Chondrocyte (in vitro differentiated cells): ENCODE results near the gene KYNU. TPM values are rescaled to one million over a fixed set of nuclear protein-coding genes. Genes with fewer than 3 reads are reported as not detected.

Experiments used
- DNase-seq: peaks from one replicate; pipeline ENCODE4 v3.0.0; 2021; ENCODE audit warnings: mixed read lengths, low spot score
- H3K27ac Mint-ChIP-seq: one replicate; pipeline ENCODE4 v1.8.0; 2021; ENCODE audit warnings: mild to moderate bottlenecking, moderate library complexity, mixed read lengths; ENCODE audit not compliant: unreplicated experiment
- H3K27me3 Mint-ChIP-seq: 2 replicates; pipeline ENCODE4 v1.8.0; 2021; ENCODE audit warnings: low read depth, mixed read lengths
- H3K36me3 Mint-ChIP-seq: 2 replicates; pipeline ENCODE4 v1.8.0; 2021; ENCODE audit warnings: low read depth, mixed read lengths
- H3K4me1 Mint-ChIP-seq: 2 replicates; pipeline ENCODE4 v1.8.0; 2021; ENCODE audit warnings: low read depth, mild to moderate bottlenecking, mixed read lengths
- H3K4me3 Mint-ChIP-seq: one replicate; pipeline ENCODE4 v1.8.0; 2021; ENCODE audit warnings: mild to moderate bottlenecking, moderate library complexity, mixed read lengths; ENCODE audit not compliant: unreplicated experiment
- H3K9me3 Mint-ChIP-seq: 2 replicates; pipeline ENCODE4 v1.8.0; 2021; ENCODE audit warnings: low read depth, mixed read lengths
- long read RNA-seq: library from polyadenylated mRNA; stranded (forward); transcript quantifications from one replicate; pipeline ENCODE4 v2.0.0, GENCODE V29; 2021
- total RNA-seq: library from RNA; stranded (reverse); gene quantifications from 3 replicates; pipeline ENCODE4 v1.2.1, GENCODE V29; 2021
- TF ChIP-seq, protein P1 (sequence below): fragments of 200-600 bp; sonication (generic); IDR thresholded peaks from 2 replicates; pipeline ENCODE4 v1.5.0; 2021; ENCODE audit warnings: antibody characterized with exemption, mild to moderate bottlenecking, moderate library complexity

KYNU gene
- 0.38 TPM in 1 of 3 replicates, not detected in the others for total RNA-seq
- long read RNA-seq, result 0 reads

DNA sequence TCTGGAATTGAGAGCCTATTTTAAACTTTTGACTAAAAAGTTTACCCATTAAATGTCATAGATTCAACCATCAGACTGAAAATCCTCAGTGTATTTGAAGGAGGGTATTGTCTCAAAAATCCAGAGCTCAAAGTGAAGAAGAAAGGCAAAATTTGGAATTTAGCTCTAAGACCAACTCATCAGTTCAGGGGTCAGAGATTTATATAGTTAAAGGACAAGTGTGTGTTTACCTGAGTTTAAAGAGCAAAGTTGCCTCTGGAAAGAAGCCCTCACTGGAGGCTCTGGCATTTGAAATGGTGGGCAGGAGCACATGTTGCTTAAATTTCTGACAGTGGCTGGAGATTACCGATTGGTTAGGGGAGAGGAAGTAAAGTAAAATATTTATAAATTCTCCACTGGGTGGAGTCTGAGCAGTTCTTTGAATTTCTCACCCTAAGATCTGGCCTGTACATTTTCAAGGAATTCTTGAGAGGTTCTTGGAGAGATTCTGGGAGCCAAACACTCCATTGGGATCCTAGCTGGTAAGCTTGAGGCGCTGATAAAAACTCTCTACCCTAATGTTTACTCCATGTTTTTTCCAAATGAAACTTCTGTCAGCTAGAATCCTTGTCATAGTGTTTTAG lies at the start of gene KYNU:
KYNU (plus strand) TSS at position 449 of the 623 bp plus-strand sequence. CDS start 7,704 bp downstream, outside the sequence.
- TF ChIP-seq, protein P1, sequence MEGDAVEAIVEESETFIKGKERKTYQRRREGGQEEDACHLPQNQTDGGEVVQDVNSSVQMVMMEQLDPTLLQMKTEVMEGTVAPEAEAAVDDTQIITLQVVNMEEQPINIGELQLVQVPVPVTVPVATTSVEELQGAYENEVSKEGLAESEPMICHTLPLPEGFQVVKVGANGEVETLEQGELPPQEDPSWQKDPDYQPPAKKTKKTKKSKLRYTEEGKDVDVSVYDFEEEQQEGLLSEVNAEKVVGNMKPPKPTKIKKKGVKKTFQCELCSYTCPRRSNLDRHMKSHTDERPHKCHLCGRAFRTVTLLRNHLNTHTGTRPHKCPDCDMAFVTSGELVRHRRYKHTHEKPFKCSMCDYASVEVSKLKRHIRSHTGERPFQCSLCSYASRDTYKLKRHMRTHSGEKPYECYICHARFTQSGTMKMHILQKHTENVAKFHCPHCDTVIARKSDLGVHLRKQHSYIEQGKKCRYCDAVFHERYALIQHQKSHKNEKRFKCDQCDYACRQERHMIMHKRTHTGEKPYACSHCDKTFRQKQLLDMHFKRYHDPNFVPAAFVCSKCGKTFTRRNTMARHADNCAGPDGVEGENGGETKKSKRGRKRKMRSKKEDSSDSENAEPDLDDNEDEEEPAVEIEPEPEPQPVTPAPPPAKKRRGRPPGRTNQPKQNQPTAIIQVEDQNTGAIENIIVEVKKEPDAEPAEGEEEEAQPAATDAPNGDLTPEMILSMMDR, result peak; percentile 39
- Mint-ChIP-seq H3K4me1 (peaks cover 43% of the 10 kb centered on the region), H3K27me3 (no peaks in the 10 kb centered on the region), H3K27ac (no peak within 1 kb of the TSS), H3K4me3 (no peak within 1 kb of the TSS), H3K9me3 (no peaks in the 10 kb centered on the region), H3K36me3 (no peaks in the 10 kb centered on the region)
- no peak for DNase-seq

DNA sequence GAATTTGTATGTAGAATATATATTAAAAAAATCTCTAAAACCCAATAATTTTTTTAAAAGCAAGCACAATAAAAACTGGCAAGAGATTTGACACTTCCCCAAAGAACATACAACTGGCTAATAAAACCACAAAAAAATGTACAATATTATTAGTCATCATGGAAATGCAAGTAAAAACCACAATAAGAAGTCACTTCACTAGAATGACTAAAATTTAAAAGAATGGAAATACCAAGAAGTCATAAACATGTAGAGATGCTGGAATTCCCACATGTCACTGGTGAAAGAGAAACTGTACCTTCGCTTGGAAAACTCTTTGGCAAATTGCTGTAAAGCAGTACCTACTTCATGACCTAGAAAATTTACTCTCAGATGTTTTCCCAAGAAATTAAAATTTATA lies 43.4 kb upstream of the KYNU start:
- Mint-ChIP-seq H3K9me3 (no peaks in the 10 kb centered on the region), H3K27me3 (no peaks in the 10 kb centered on the region), H3K27ac (no peak overlapping the region), H3K36me3 (peaks cover 2% of the 10 kb centered on the region), H3K4me1 (peaks cover 19% of the 10 kb centered on the region), H3K4me3 (no peak overlapping the region)
- DNase-seq, result no peak
- TF ChIP-seq, protein P1, result no peak

DNA sequence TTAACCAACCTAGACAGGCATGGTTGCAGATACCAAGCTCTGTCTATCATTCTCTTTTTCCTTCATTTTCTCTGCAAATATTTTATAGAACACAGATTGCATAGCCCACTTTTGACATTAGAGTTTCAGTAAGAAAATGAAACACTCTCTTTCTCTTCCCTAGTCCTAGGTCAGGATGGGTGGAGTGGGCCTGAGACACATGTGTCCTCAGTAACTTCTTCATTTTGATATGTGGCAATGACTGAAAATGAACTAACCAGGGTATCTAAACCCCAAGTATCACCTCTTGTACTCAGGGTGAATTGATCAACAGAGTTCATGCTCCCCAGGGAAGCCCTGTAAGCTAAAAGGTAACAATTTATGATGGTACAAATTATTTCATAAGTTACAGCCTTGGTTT lies 37.0 kb upstream of the KYNU start:
- TF ChIP-seq, protein P1, result no peak
- Mint-ChIP-seq H3K9me3 (no peaks in the 10 kb centered on the region), H3K4me3 (no peak overlapping the region), H3K27me3 (no peaks in the 10 kb centered on the region), H3K4me1 (no peaks in the 10 kb centered on the region), H3K36me3 (peaks cover 2% of the 10 kb centered on the region), H3K27ac (no peak overlapping the region)
- DNase-seq, result no peak

DNA sequence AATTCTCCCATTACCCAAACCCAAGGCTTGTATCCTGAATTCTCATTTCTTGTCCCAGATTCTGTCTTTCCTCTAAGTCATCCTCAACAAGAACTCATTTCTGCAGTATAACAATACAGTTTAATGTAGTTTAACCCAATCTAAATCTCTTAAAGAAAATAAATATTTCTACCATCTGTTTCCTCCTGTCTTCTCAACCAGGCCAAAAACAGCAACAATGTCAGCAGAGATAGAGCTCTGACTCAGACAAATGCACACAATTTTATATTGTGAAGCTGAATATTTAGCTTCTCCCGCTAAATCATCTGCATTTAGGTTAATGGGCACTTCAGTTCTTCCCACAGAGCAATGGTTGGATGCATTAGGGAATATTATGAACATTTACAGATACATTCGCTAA lies 35.7 kb upstream of the KYNU start:
- TF ChIP-seq, protein P1, result no peak
- H3K27me3 Mint-ChIP-seq, result no peaks in the 10 kb centered on the region
- H3K27ac Mint-ChIP-seq, result no peak overlapping the region
- H3K4me3 Mint-ChIP-seq, result no peak overlapping the region
- H3K9me3 Mint-ChIP-seq, result no peaks in the 10 kb centered on the region
- peaks cover 2% of the 10 kb centered on the region for H3K36me3 Mint-ChIP-seq
- no peak for DNase-seq
- no peaks in the 10 kb centered on the region for H3K4me1 Mint-ChIP-seq

DNA sequence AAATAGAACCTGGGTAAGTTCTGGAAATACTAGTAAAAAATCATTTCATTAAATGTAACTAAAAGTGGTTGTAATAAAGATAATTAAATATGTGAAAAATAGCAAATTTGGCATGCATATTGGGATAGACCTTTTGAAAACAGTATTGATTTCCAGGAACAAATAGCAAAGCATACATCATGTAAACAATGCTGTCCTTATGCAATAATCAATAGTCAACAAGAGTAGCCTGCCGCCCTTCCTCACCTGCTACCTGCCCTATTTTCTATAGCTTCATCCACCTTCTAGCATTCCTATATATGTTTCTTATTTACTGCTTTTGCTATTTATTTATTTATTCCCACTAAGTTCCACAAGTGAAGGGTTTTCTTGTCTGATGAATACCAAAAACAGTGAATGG lies 35.1 kb upstream of the KYNU start:
- no peak overlapping the region for H3K27ac Mint-ChIP-seq
- no peak for DNase-seq
- H3K4me1 Mint-ChIP-seq, result no peaks in the 10 kb centered on the region
- TF ChIP-seq, protein P1, result no peak
- H3K27me3 Mint-ChIP-seq, result no peaks in the 10 kb centered on the region
- peaks cover 2% of the 10 kb centered on the region for H3K36me3 Mint-ChIP-seq
- no peak overlapping the region for H3K4me3 Mint-ChIP-seq
- H3K9me3 Mint-ChIP-seq, result no peaks in the 10 kb centered on the region
